Fibroblast of lung (primary cell): ENCODE results near the gene TJP3.

Experiments used
- EZH2 ChIP-seq: IDR thresholded peaks from 2 replicates; pipeline ENCODE4 v1.5.1; 2012; ENCODE audit warnings: low read length, control low read depth, mild to moderate bottlenecking; ENCODE audit errors: missing control alignments
- TF ChIP-seq, protein P1 (sequence below), 2 donors: IDR thresholded peaks in 1 of 2; conservative IDR thresholded peaks in 1 of 2; 1 replicate in 1 of 2; 2 replicates in 1 of 2; pipeline ENCODE4 v1.5.1; 2011 to 2012; ENCODE audit warnings: low read length in 2 of 2, control low read depth in 1 of 2, inconsistent platforms in 1 of 2, low read depth in 1 of 2, mild to moderate bottlenecking in 1 of 2

- TF ChIP-seq, protein P1, sequence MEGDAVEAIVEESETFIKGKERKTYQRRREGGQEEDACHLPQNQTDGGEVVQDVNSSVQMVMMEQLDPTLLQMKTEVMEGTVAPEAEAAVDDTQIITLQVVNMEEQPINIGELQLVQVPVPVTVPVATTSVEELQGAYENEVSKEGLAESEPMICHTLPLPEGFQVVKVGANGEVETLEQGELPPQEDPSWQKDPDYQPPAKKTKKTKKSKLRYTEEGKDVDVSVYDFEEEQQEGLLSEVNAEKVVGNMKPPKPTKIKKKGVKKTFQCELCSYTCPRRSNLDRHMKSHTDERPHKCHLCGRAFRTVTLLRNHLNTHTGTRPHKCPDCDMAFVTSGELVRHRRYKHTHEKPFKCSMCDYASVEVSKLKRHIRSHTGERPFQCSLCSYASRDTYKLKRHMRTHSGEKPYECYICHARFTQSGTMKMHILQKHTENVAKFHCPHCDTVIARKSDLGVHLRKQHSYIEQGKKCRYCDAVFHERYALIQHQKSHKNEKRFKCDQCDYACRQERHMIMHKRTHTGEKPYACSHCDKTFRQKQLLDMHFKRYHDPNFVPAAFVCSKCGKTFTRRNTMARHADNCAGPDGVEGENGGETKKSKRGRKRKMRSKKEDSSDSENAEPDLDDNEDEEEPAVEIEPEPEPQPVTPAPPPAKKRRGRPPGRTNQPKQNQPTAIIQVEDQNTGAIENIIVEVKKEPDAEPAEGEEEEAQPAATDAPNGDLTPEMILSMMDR (conservative IDR thresholded peaks at IDR 0.05 in 1 of 2, IDR thresholded peaks at IDR 0.05 in 1 of 2; ENCODE audit: low read depth in 1 of 2, low read length in 2 of 2), result no peak
- no peak for TF ChIP-seq EZH2
Measured at GRCh38 chr19:3759482-3760254, 51.5 kb downstream of the TJP3 start.
